B cell (primary cell): ENCODE measurements around the gene LRSAM1. TPM values are rescaled to one million over a fixed set of nuclear protein-coding genes. Genes with fewer than 3 reads are reported as not detected.

Source experiments
- ATAC-seq: fragments of 200-7000 bp; cut with Tn5 transposase; one replicate; pipeline ENCODE4 v1.10.0; 2021; ENCODE audit warnings: low read depth, mild to moderate bottlenecking, moderate number of reproducible peaks, moderate library complexity
- CTCF ChIA-PET: fragments of 350-600 bp; sonication (Branson Sonifier 250); formaldehyde crosslinking; loops from one replicate; lab custom pipeline; 2021; ENCODE audit warnings: antibody characterized with exemption, inconsistent platforms; lab: Charles Lee
- POLR2A ChIA-PET: fragments of 350-600 bp; sonication (Branson Sonifier 250); formaldehyde crosslinking; loops from one replicate; lab custom pipeline; 2021; ENCODE audit warnings: antibody characterized with exemption; lab: Charles Lee
- DNase-seq: peaks from one replicate; pipeline ENCODE4 v3.0.0; 2013
- H2AFZ ChIP-seq: 2 replicates; pipeline ENCODE4 v1.6.1; 2012; ENCODE audit warnings: mild to moderate bottlenecking, low read depth, low read length; ENCODE audit not compliant: insufficient read depth, poor library complexity, severe bottlenecking
- H3K27ac ChIP-seq, 2 donors: 1 replicate in 1 of 2; 2 replicates in 1 of 2; pipeline ENCODE4 v1.5.1; 2012 to 2013; ENCODE audit warnings: low read length in 2 of 2, mild to moderate bottlenecking in 2 of 2, moderate library complexity in 1 of 2
- H3K27me3 ChIP-seq, 4 experiments: fragments of 200-600 bp in 1 of 4; sonication (generic) in 1 of 4; replicated peaks in 1 of 4; 1 replicate in 2 of 4; 2 replicates in 2 of 4; pipeline versions ENCODE4 v1.6.1 to v1.7.0; 2013 to 2016; ENCODE audit warnings: low read length in 3 of 4, mild to moderate bottlenecking in 2 of 4, mixed read lengths in 1 of 4, moderate library complexity in 1 of 4; ENCODE audit not compliant: insufficient read depth in 4 of 4, control insufficient read depth in 3 of 4; ENCODE audit errors: control extremely low read depth in 1 of 4
- H3K36me3 ChIP-seq, 2 experiments: replicated peaks in 1 of 2; 1 replicate in 1 of 2; 2 replicates in 1 of 2; pipeline versions ENCODE4 v1.6.1 to v1.7.1; 2013; ENCODE audit warnings: low read length in 1 of 2; ENCODE audit not compliant: insufficient read depth in 2 of 2, control insufficient read depth in 1 of 2; ENCODE audit errors: control extremely low read depth in 1 of 2, extremely low read depth in 1 of 2
- H3K4me1 ChIP-seq, 2 donors: fragments of 200-600 bp in 1 of 2; sonication (generic) in 1 of 2; 1 replicate in 1 of 2; 2 replicates in 1 of 2; pipeline versions ENCODE4 v1.5.1 to v1.6.1; 2013 to 2017; ENCODE audit warnings: low read length in 2 of 2; ENCODE audit not compliant: control insufficient read depth in 2 of 2, insufficient read depth in 2 of 2
- H3K4me2 ChIP-seq: replicated peaks from 2 replicates; pipeline ENCODE3; 2012; ENCODE audit warnings: mild to moderate bottlenecking, low read depth, low read length; ENCODE audit not compliant: poor library complexity, severe bottlenecking
- H3K4me3 ChIP-seq, 5 experiments: fragments of 200-600 bp in 1 of 5; sonication (generic) in 1 of 5; 1 replicate in 3 of 5; 2 replicates in 2 of 5; pipeline versions ENCODE4 v1.5.1 to v1.7.0; 2011 to 2016; ENCODE audit warnings: low read length in 4 of 5, mild to moderate bottlenecking in 4 of 5, low read depth in 2 of 5, control low read depth in 1 of 5, moderate library complexity in 1 of 5; ENCODE audit not compliant: insufficient read depth in 1 of 5; ENCODE audit errors: control extremely low read depth in 1 of 5, extremely low read depth in 1 of 5
- H3K79me2 ChIP-seq: fragments of 200-600 bp; sonication (generic); one replicate; pipeline ENCODE4 v1.6.0; 2016; ENCODE audit warnings: low read length; ENCODE audit not compliant: control insufficient read depth, insufficient read depth
- H3K9ac ChIP-seq: fragments of 200-600 bp; sonication (generic); 2 replicates; pipeline ENCODE4 v1.6.1; 2017; ENCODE audit warnings: mild to moderate bottlenecking, low read length, moderate library complexity
- H3K9me3 ChIP-seq, 3 donors: one replicate each; pipeline versions ENCODE4 v1.6.1 to v1.7.1; 2013; ENCODE audit warnings: low read length in 2 of 3; ENCODE audit not compliant: control insufficient read depth in 2 of 3, insufficient read depth in 1 of 3; ENCODE audit errors: control extremely low read depth in 1 of 3
- H4K20me1 ChIP-seq: 2 replicates; pipeline ENCODE4 v1.6.0; 2012; ENCODE audit warnings: mild to moderate bottlenecking, low read length; ENCODE audit not compliant: insufficient read depth, control insufficient read depth, poor library complexity, severe bottlenecking
- H3K27ac Mint-ChIP-seq: one replicate; pipeline ENCODE4 v1.8.0; 2021; ENCODE audit warnings: mixed read lengths
- H3K27me3 Mint-ChIP-seq: one replicate; pipeline ENCODE4 v1.8.0; 2021; ENCODE audit warnings: mixed read lengths
- H3K4me1 Mint-ChIP-seq: one replicate; pipeline ENCODE4 v1.8.0; 2021; ENCODE audit warnings: mixed read lengths
- H3K4me3 Mint-ChIP-seq: one replicate; pipeline ENCODE4 v1.8.0; 2021; ENCODE audit warnings: mixed read lengths
- H3K9me3 Mint-ChIP-seq: one replicate; pipeline ENCODE4 v1.8.0; 2022; ENCODE audit warnings: mixed read lengths; ENCODE audit not compliant: insufficient read depth
- EZH2 ChIP-seq: IDR thresholded peaks from 2 replicates; pipeline ENCODE4 v1.6.1; 2012; ENCODE audit warnings: borderline replicate concordance, low read depth, mild to moderate bottlenecking, moderate library complexity, low read length; ENCODE audit not compliant: insufficient read depth, poor library complexity, severe bottlenecking
- WGBS: methylation state at CpG from one replicate; pipeline ENCODE4 v1.1.5; 2013; ENCODE audit warnings: missing lambda C conversion rate; ENCODE audit not compliant: insufficient coverage; 5-methylcytosine and 5-hydroxymethylcytosine counted together
- intact Hi-C: fragments of 100-400 bp; cut with micrococcal nuclease; formaldehyde crosslinking; loops from one replicate; pipeline ENCODE4 v1.10.0; 2022
- polyA plus RNA-seq: library from polyadenylated mRNA; depleted of rRNA; stranded (reverse); fragments of >200 nt; gene quantifications from 2 replicates; pipeline ENCODE4 v1.2.3, GENCODE V29; 2012
- total RNA-seq, 2 donors: library from RNA; stranded (reverse); fragments of 120-200 nt in 1 of 2; gene quantifications; 1 replicate in 1 of 2; 2 replicates in 1 of 2; pipeline versions ENCODE4 v1.2.3 to v1.2.4, GENCODE V29; 2013 to 2022
- TF ChIP-seq, protein P1 (sequence below): fragments of 200-600 bp; IDR thresholded peaks from one replicate; pipeline ENCODE4 v1.8.0; 2022; ENCODE audit warnings: antibody characterized with exemption, mild to moderate bottlenecking

Gene LRSAM1
- total and polyA plus RNA-seq, 2 donors (not counting 1 experiment from before 2014, with no cell fraction given) = 30.6 to 39.8 TPM

DNA sequence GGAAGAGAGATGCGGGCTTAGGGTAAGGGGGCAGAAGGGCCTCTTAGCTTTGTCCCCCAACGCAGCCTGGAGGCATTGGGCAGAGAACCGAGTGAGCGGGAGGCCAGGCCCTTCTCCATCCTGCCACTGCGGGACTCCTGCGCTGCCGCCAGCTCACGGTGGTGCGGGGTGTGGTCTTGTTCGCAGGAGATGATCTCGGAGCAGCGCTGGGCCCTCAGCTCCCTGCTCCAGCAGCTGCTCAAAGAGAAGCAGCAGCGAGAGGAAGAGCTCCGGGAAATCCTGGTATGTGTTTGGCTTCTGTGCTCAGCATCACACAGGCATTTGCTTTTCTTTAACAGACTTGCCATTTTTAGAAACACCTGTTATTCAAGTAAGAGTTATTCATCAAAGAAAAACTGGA, 41.3 kb downstream of the LRSAM1 start:
- Histone ChIP-seq H3K9me3 (no peaks in the 10 kb centered on the region), H3K27me3 (no peaks in the 10 kb centered on the region), H3K9ac (no peak overlapping the region), H3K27ac (no peak overlapping the region), H4K20me1 (no peaks in the 10 kb centered on the region), H3K4me2 (no peak overlapping the region), H3K4me1 (no peaks in the 10 kb centered on the region), H2AFZ (no peak overlapping the region), H3K36me3 (peaks cover 0 to 65% of the 10 kb centered on the region in 2 experiments), H3K4me3 (no peak overlapping the region), H3K79me2 (no peaks in the 10 kb centered on the region)
- no peak for TF ChIP-seq EZH2
- TF ChIP-seq, protein P1, sequence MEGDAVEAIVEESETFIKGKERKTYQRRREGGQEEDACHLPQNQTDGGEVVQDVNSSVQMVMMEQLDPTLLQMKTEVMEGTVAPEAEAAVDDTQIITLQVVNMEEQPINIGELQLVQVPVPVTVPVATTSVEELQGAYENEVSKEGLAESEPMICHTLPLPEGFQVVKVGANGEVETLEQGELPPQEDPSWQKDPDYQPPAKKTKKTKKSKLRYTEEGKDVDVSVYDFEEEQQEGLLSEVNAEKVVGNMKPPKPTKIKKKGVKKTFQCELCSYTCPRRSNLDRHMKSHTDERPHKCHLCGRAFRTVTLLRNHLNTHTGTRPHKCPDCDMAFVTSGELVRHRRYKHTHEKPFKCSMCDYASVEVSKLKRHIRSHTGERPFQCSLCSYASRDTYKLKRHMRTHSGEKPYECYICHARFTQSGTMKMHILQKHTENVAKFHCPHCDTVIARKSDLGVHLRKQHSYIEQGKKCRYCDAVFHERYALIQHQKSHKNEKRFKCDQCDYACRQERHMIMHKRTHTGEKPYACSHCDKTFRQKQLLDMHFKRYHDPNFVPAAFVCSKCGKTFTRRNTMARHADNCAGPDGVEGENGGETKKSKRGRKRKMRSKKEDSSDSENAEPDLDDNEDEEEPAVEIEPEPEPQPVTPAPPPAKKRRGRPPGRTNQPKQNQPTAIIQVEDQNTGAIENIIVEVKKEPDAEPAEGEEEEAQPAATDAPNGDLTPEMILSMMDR = no peak
- POLR2A ChIA-PET = interaction anchor here (0.5 kb wide), 1 partner anchor 431 kb away, joined by 7 read pairs; no protein-coding TSS in a partner anchor
- WGBS = over 99% methylated on average over 13 of the region's 14 CpGs
- intact Hi-C loops = no loop called here
- H3K27me3 Mint-ChIP-seq = no peaks in the 10 kb centered on the region
- no peaks in the 10 kb centered on the region for H3K4me1 Mint-ChIP-seq
- ATAC-seq (no peak), DNase-seq (no peak)
- H3K4me3 Mint-ChIP-seq = no peak overlapping the region
- H3K9me3 Mint-ChIP-seq = no peaks in the 10 kb centered on the region
- CTCF ChIA-PET = no interaction called here
- H3K27ac Mint-ChIP-seq = no peak overlapping the region

DNA sequence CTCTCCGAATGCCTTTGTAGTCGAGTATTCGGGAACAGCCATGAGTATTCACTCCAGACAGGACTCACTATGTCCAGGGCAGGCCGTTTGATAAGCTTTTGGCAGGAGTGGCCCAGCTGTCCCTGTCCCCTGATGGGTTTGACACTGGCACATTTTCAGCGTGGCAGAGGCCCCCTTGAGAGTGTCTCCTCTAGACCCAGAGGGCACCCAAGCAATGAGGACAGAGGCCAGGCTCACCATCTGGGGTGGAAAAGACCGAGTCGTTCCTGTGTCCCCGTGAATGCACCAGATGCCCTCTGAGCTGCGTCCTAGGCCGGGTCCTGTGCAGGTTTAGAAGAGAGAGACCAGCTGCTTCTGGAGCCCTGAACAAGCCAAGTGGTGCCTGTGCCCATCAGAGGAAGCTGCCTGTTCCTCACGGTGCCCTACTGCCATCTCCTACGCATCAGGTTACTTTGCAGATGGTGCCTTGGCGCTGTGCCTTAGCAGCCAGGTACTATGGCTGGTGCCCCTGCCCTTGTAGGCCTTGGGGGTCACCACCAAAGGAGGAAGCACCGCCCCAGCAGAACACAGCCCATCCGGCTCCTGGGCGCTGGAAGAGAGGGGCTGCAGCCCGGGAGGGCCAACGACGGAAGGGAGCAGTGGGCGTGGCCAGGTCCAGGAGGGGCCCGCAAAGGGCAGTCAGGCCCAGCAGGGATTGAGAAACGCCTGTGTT, 42.4 kb downstream of the LRSAM1 start:
- CTCF ChIA-PET = interaction anchor here (0.9 kb wide), 1 partner anchor 93 kb away, joined by 5 read pairs; no protein-coding TSS in a partner anchor
- Histone ChIP-seq H3K27me3 (no peaks in the 10 kb centered on the region), H2AFZ (no peak overlapping the region), H3K27ac (no peak overlapping the region), H3K79me2 (no peaks in the 10 kb centered on the region), H3K4me1 (no peaks in the 10 kb centered on the region), H3K9ac (no peak overlapping the region), H3K36me3 (peaks cover 0 to 71% of the 10 kb centered on the region in 2 experiments), H4K20me1 (no peaks in the 10 kb centered on the region), H3K4me3 (no peak overlapping the region), H3K9me3 (no peaks in the 10 kb centered on the region), H3K4me2 (no peak overlapping the region)
- Mint-ChIP-seq H3K9me3 (no peaks in the 10 kb centered on the region), H3K27ac (no peak overlapping the region), H3K4me1 (no peaks in the 10 kb centered on the region), H3K4me3 (no peak overlapping the region), H3K27me3 (no peaks in the 10 kb centered on the region)
- POLR2A ChIA-PET = no interaction called here
- TF ChIP-seq EZH2 = no peak
- TF ChIP-seq, protein P1 = no peak
- 96% methylated on average over 22 of the region's 22 CpGs for WGBS
- ATAC-seq (no peak), DNase-seq (no peak)
- intact Hi-C loops = no loop called here
